PC-3 (cell line): Measurements from ENCODE around the gene KCNB1.

Experiments
- CTCF ChIP-seq: fragments of 300-600 bp; sonication (generic); conservative IDR thresholded peaks from 2 replicates; pipeline ENCODE4 v1.5.1; 2017; ENCODE audit warnings: antibody characterized with exemption, low read depth, mild to moderate bottlenecking, low read length
- EZH2 ChIP-seq: fragments of 300-600 bp; sonication (generic); IDR thresholded peaks from one replicate; pipeline ENCODE4 v1.6.1; 2017; ENCODE audit warnings: antibody characterized with exemption, mild to moderate bottlenecking, low read length; ENCODE audit not compliant: unreplicated experiment
- EZH2phosphoT487 ChIP-seq: fragments of 300-600 bp; sonication (generic); IDR thresholded peaks from 2 replicates; pipeline ENCODE4 v1.6.1; 2018; ENCODE audit warnings: mild to moderate bottlenecking, antibody characterized with exemption, low read length, borderline replicate concordance

GRCh38 chr20:49319208-49319809 is 163.2 kb downstream of the KCNB1 start:
- TF ChIP-seq CTCF (no peak), EZH2phosphoT487 (no peak), EZH2 (no peak)
